ENCODE data around the gene CSAD. TPM values are rescaled to one million over a fixed set of nuclear protein-coding genes. Genes with fewer than 3 reads are reported as not detected.

CSAD gene
- total and polyA plus RNA-seq, 2 experiments from 2014 or later = 3.2 to 7.1 TPM

DNA sequence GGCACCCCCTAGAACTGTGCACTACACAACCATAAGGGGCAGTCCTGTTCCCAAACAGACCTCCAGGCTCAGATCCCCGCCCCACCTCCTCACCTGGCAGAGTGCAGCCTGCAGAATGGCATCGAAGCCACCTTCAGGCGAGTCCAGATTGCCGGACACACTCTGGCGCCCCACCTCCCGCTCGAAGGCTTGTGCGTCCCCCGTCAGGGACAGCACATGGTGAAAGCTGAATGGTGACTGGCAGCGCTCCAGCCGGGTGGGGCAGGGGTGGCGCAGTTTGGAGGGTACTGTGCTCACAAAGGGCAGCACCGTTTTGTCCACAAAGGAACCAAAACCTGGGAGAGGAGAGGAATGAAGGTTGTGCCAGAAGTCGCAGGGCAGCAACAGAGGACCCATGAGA lies 15.8 kb upstream of the CSAD start:
- H3K27ac ChIP-seq (ENCODE audit: low read depth) = no peak overlapping the region
- H3K79me2 ChIP-seq (replicated peaks; ENCODE audit: insufficient read depth) = no peaks in the 10 kb centered on the region

More for the DNA sequence above, 15.8 kb upstream of the CSAD start:
- no peak overlapping the region for H3K27ac Mint-ChIP-seq
- Histone ChIP-seq H2AFZ (no peak overlapping the region), H3K27me3 (ENCODE audit: insufficient read depth) (peaks cover 90% of the 10 kb centered on the region), H3K36me3 (ENCODE audit: insufficient read depth) (no peaks in the 10 kb centered on the region), H3F3A (replicated peaks; ENCODE audit: low read depth) (no peaks in the 10 kb centered on the region), H3K4me1 (ENCODE audit: insufficient read depth) (no peaks in the 10 kb centered on the region; the same call in 1 of the 2 replicates), H3K4me3 (no peak overlapping the region), H3K9me2 (ENCODE audit: insufficient read depth) (no peaks in the 10 kb centered on the region), H3K4me2 (no peak overlapping the region), H4K20me1 (replicated peaks; ENCODE audit: insufficient read depth) (peaks cover 3% of the 10 kb centered on the region)
- peaks cover 2% of the 10 kb centered on the region; the same call in 1 of the 3 replicates for H3K4me1 Mint-ChIP-seq
- H3K9me3 Mint-ChIP-seq = no peaks in the 10 kb centered on the region; the same call in 1 of the 3 replicates
- TF ChIP-seq, protein P1, sequence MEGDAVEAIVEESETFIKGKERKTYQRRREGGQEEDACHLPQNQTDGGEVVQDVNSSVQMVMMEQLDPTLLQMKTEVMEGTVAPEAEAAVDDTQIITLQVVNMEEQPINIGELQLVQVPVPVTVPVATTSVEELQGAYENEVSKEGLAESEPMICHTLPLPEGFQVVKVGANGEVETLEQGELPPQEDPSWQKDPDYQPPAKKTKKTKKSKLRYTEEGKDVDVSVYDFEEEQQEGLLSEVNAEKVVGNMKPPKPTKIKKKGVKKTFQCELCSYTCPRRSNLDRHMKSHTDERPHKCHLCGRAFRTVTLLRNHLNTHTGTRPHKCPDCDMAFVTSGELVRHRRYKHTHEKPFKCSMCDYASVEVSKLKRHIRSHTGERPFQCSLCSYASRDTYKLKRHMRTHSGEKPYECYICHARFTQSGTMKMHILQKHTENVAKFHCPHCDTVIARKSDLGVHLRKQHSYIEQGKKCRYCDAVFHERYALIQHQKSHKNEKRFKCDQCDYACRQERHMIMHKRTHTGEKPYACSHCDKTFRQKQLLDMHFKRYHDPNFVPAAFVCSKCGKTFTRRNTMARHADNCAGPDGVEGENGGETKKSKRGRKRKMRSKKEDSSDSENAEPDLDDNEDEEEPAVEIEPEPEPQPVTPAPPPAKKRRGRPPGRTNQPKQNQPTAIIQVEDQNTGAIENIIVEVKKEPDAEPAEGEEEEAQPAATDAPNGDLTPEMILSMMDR (conservative IDR thresholded peaks at IDR 0.05; ENCODE audit: low read depth in 2 of 2) = no peak
- TF ChIP-seq CREB1 (CRISPR knock-in tag; IDR thresholded peaks at IDR 0.05; ENCODE audit: low read depth) = no peak
- TF ChIP-seq, protein P2, sequence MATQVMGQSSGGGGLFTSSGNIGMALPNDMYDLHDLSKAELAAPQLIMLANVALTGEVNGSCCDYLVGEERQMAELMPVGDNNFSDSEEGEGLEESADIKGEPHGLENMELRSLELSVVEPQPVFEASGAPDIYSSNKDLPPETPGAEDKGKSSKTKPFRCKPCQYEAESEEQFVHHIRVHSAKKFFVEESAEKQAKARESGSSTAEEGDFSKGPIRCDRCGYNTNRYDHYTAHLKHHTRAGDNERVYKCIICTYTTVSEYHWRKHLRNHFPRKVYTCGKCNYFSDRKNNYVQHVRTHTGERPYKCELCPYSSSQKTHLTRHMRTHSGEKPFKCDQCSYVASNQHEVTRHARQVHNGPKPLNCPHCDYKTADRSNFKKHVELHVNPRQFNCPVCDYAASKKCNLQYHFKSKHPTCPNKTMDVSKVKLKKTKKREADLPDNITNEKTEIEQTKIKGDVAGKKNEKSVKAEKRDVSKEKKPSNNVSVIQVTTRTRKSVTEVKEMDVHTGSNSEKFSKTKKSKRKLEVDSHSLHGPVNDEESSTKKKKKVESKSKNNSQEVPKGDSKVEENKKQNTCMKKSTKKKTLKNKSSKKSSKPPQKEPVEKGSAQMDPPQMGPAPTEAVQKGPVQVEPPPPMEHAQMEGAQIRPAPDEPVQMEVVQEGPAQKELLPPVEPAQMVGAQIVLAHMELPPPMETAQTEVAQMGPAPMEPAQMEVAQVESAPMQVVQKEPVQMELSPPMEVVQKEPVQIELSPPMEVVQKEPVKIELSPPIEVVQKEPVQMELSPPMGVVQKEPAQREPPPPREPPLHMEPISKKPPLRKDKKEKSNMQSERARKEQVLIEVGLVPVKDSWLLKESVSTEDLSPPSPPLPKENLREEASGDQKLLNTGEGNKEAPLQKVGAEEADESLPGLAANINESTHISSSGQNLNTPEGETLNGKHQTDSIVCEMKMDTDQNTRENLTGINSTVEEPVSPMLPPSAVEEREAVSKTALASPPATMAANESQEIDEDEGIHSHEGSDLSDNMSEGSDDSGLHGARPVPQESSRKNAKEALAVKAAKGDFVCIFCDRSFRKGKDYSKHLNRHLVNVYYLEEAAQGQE (IDR thresholded peaks at IDR 0.05; ENCODE audit: unreplicated experiment) = no peak
- TF ChIP-seq JUNB (IDR thresholded peaks at IDR 0.05; ENCODE audit: unreplicated experiment) = no peak
- TF ChIP-seq POLR2AphosphoS5 (IDR thresholded peaks at IDR 0.05; ENCODE audit: low read depth) = no peak
- TF ChIP-seq, protein P3, sequence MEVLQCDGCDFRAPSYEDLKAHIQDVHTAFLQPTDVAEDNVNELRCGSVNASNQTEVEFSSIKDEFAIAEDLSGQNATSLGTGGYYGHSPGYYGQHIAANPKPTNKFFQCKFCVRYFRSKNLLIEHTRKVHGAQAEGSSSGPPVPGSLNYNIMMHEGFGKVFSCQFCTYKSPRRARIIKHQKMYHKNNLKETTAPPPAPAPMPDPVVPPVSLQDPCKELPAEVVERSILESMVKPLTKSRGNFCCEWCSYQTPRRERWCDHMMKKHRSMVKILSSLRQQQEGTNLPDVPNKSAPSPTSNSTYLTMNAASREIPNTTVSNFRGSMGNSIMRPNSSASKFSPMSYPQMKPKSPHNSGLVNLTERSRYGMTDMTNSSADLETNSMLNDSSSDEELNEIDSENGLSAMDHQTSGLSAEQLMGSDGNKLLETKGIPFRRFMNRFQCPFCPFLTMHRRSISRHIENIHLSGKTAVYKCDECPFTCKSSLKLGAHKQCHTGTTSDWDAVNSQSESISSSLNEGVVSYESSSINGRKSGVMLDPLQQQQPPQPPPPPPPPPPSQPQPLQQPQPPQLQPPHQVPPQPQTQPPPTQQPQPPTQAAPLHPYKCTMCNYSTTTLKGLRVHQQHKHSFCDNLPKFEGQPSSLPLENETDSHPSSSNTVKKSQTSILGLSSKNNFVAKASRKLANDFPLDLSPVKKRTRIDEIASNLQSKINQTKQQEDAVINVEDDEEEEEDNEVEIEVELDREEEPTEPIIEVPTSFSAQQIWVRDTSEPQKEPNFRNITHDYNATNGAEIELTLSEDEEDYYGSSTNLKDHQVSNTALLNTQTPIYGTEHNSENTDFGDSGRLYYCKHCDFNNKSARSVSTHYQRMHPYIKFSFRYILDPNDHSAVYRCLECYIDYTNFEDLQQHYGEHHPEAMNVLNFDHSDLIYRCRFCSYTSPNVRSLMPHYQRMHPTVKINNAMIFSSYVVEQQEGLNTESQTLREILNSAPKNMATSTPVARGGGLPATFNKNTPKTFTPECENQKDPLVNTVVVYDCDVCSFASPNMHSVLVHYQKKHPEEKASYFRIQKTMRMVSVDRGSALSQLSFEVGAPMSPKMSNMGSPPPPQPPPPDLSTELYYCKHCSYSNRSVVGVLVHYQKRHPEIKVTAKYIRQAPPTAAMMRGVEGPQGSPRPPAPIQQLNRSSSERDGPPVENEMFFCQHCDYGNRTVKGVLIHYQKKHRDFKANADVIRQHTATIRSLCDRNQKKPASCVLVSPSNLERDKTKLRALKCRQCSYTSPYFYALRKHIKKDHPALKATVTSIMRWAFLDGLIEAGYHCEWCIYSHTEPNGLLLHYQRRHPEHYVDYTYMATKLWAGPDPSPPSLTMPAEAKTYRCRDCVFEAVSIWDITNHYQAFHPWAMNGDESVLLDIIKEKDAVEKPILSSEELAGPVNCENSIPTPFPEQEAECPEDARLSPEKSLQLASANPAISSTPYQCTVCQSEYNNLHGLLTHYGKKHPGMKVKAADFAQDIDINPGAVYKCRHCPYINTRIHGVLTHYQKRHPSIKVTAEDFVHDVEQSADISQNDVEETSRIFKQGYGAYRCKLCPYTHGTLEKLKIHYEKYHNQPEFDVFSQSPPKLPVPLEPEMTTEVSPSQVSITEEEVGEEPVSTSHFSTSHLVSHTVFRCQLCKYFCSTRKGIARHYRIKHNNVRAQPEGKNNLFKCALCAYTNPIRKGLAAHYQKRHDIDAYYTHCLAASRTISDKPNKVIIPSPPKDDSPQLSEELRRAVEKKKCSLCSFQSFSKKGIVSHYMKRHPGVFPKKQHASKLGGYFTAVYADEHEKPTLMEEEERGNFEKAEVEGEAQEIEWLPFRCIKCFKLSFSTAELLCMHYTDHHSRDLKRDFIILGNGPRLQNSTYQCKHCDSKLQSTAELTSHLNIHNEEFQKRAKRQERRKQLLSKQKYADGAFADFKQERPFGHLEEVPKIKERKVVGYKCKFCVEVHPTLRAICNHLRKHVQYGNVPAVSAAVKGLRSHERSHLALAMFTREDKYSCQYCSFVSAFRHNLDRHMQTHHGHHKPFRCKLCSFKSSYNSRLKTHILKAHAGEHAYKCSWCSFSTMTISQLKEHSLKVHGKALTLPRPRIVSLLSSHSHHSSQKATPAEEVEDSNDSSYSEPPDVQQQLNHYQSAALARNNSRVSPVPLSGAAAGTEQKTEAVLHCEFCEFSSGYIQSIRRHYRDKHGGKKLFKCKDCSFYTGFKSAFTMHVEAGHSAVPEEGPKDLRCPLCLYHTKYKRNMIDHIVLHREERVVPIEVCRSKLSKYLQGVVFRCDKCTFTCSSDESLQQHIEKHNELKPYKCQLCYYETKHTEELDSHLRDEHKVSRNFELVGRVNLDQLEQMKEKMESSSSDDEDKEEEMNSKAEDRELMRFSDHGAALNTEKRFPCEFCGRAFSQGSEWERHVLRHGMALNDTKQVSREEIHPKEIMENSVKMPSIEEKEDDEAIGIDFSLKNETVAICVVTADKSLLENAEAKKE (CRISPR knock-in tag; IDR thresholded peaks at IDR 0.05) = no peak
- no peak for TF ChIP-seq ZNF331 (CRISPR knock-in tag; IDR thresholded peaks at IDR 0.05; ENCODE audit: low read depth)
- TF ChIP-seq STAT1 (IDR thresholded peaks at IDR 0.05; ENCODE audit: unreplicated experiment) = no peak
- no peak for TF ChIP-seq EZH2 (IDR thresholded peaks at IDR 0.05; ENCODE audit: low read depth, unreplicated experiment)
- no peak for TF ChIP-seq NANOG (IDR thresholded peaks at IDR 0.05; ENCODE audit: borderline replicate concordance)
- TF ChIP-seq, protein P4, sequence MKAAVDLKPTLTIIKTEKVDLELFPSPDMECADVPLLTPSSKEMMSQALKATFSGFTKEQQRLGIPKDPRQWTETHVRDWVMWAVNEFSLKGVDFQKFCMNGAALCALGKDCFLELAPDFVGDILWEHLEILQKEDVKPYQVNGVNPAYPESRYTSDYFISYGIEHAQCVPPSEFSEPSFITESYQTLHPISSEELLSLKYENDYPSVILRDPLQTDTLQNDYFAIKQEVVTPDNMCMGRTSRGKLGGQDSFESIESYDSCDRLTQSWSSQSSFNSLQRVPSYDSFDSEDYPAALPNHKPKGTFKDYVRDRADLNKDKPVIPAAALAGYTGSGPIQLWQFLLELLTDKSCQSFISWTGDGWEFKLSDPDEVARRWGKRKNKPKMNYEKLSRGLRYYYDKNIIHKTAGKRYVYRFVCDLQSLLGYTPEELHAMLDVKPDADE (IDR thresholded peaks at IDR 0.05) = no peak
- H3K27me3 Mint-ChIP-seq (ENCODE audit: insufficient read depth, low read depth, poor library complexity) = peaks cover 38% of the 10 kb centered on the region
- ATAC-seq (peak; percentile 7; the same call in 2 of the 3 replicates), DNase-seq (ENCODE audit: low spot score) (no peak)
- no peak overlapping the region for H3K4me3 Mint-ChIP-seq
- peaks cover 5% of the 10 kb centered on the region; the same call in 2 of the 3 replicates for H3K36me3 Mint-ChIP-seq (ENCODE audit: low read depth)
